Common myeloid progenitor, CD34-positive (primary cell): ENCODE results near the gene CNTRL.

Source experiments
- CTCF ChIA-PET: fragments of 350-600 bp; sonication (Branson Sonifier 250); formaldehyde crosslinking; loops from one replicate; lab custom pipeline; 2021; ENCODE audit warnings: antibody characterized with exemption; lab: Charles Lee
- POLR2A ChIA-PET: fragments of 350-600 bp; sonication (Branson Sonifier 250); formaldehyde crosslinking; loops from one replicate; lab custom pipeline; 2021; ENCODE audit warnings: antibody characterized with exemption; lab: Charles Lee
- DNase-seq, 3 donors: peaks; one replicate each; pipeline versions ENCODE4 v3.0.0 to v3.0.0-alpha.2; 2013
- H3K27ac ChIP-seq, 2 experiments: 1 replicate in 1 of 2; 2 replicates in 1 of 2; pipeline ENCODE4 v1.7.0; 2013; ENCODE audit warnings: inconsistent platforms in 2 of 2, low read length in 2 of 2, mild to moderate bottlenecking in 2 of 2, low read depth in 1 of 2, moderate library complexity in 1 of 2; ENCODE audit not compliant: severe bottlenecking in 2 of 2, insufficient read depth in 1 of 2, poor library complexity in 1 of 2
- H3K27me3 ChIP-seq, 5 experiments: replicated peaks in 2 of 5; 1 replicate in 3 of 5; 2 replicates in 2 of 5; pipeline versions ENCODE4 v1.6.1 to v1.7.0; 2013; ENCODE audit warnings: low read length in 4 of 5, mild to moderate bottlenecking in 2 of 5, moderate library complexity in 2 of 5, inconsistent platforms in 1 of 5; ENCODE audit not compliant: insufficient read depth in 5 of 5, control insufficient read depth in 4 of 5
- H3K36me3 ChIP-seq, 4 experiments: 1 replicate in 2 of 4; 2 replicates in 2 of 4; pipeline versions ENCODE4 v1.6.1 to v1.7.0; 2013; ENCODE audit warnings: low read length in 3 of 4, control low read depth in 1 of 4, mild to moderate bottlenecking in 1 of 4; ENCODE audit not compliant: control insufficient read depth in 4 of 4, insufficient read depth in 4 of 4
- H3K4me1 ChIP-seq, 4 experiments: 1 replicate in 3 of 4; 2 replicates in 1 of 4; pipeline versions ENCODE4 v1.6.1 to v1.7.1; 2013; ENCODE audit warnings: low read length in 3 of 4, mild to moderate bottlenecking in 3 of 4, control low read depth in 1 of 4, inconsistent platforms in 1 of 4, moderate library complexity in 1 of 4; ENCODE audit not compliant: control insufficient read depth in 4 of 4, insufficient read depth in 4 of 4; ENCODE audit errors: control extremely low read depth in 1 of 4
- H3K4me3 ChIP-seq, 7 experiments: 1 replicate in 4 of 7; 2 replicates in 3 of 7; pipeline versions ENCODE4 v1.5.1 to v1.7.0; 2013; ENCODE audit warnings: mild to moderate bottlenecking in 7 of 7, low read length in 6 of 7, moderate library complexity in 6 of 7, inconsistent platforms in 2 of 7, low read depth in 2 of 7, control low read depth in 1 of 7; ENCODE audit not compliant: insufficient read depth in 4 of 7, control insufficient read depth in 1 of 7; ENCODE audit errors: extremely low read depth in 1 of 7
- H3K9me3 ChIP-seq, 5 experiments: 1 replicate in 4 of 5; 2 replicates in 1 of 5; pipeline versions ENCODE4 v1.6.1 to v1.7.1; 2013; ENCODE audit warnings: low read length in 4 of 5, mild to moderate bottlenecking in 2 of 5, inconsistent platforms in 1 of 5, low read depth in 1 of 5, moderate library complexity in 1 of 5; ENCODE audit not compliant: control insufficient read depth in 4 of 5, insufficient read depth in 2 of 5; ENCODE audit errors: control extremely low read depth in 1 of 5
- WGBS: methylation state at CpG from one replicate; pipeline ENCODE4 v1.1.5; 2013; ENCODE audit not compliant: insufficient coverage; 5-methylcytosine and 5-hydroxymethylcytosine counted together

The CNTRL gene

DNA sequence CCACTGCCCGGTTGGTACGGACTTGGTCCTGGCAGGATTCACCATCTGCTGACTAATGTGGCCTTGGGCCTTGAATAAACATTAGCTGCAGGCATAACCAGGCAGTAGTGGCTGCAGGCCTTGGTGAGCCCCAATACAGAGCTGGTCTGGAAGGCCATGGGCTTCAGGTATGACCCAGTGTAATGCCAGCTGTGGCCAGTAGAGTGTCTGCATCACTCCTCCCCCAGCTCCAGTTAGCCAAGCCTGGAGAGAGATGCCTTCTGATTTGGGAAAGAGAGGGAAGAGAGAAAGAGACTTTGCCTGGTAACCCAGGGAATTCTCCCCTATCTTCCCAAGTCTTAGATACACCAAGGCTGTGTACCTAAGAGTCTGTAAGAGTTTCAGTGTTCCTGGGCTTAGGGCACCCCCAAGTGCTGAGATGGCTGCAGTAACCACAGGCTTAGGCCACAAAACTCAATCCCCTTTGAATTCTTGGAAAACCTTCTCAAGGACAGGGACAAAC, 19.1 kb upstream of the CNTRL start:
- POLR2A ChIA-PET = no interaction called here

DNA sequence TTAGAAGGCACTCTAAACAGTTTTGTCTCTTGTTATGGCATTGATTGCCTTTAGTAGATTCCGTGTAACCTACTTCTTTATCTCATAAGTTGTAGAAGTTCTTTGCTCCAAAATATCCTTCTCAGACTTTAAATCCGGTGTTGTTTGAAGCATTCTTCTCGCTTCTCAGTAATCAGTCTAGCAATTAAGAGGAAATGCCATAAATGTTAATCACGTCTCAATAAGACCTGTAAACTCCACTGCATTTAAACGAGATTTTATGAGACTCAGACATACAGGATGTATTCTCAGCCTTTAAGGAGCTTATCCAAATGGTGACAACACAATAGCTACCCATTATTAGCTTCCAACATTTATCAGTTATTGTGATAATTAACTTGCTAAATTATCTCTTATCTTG, 16.9 kb upstream of the CNTRL start:
- H3K36me3 ChIP-seq = peaks cover 0 to 5% (median 1%) of the 10 kb centered on the region in 4 experiments
- H3K4me1 ChIP-seq = peaks cover 0 to 14% (median 7%) of the 10 kb centered on the region in 4 experiments
- 84% methylated on average over 4 of the region's 5 CpGs for WGBS
- ChIA-PET POLR2A (no interaction called here), CTCF (interaction anchor here (1.4 to 4.9 kb wide), 4 partner anchors 10 to 301 kb away, joined by 3 to 56 read pairs (median 5); no protein-coding TSS in a partner anchor)
- no peaks in the 10 kb centered on the region for H3K27me3 ChIP-seq
- H3K4me3 ChIP-seq = no peak overlapping the region
- no peak overlapping the region for H3K27ac ChIP-seq
- H3K9me3 ChIP-seq = no peaks in the 10 kb centered on the region
- no peak for DNase-seq

More for the DNA sequence above, 19.1 kb upstream of the CNTRL start:
- H3K4me3 ChIP-seq = no peak overlapping the region
- no peak for DNase-seq
- CTCF ChIA-PET = interaction anchor here (1.1 kb wide), 1 partner anchor 13 kb away, joined by 3 read pairs; no protein-coding TSS in a partner anchor
- H3K4me1 ChIP-seq = peaks cover 0 to 3% (median 1%) of the 10 kb centered on the region in 4 experiments
- 96% methylated on average over 2 of the region's 2 CpGs for WGBS
- H3K27ac ChIP-seq = no peak overlapping the region
- no peaks in the 10 kb centered on the region for H3K27me3 ChIP-seq
- H3K9me3 ChIP-seq = no peaks in the 10 kb centered on the region
- H3K36me3 ChIP-seq = peaks cover 0 to 5% (median 1%) of the 10 kb centered on the region in 4 experiments

DNA sequence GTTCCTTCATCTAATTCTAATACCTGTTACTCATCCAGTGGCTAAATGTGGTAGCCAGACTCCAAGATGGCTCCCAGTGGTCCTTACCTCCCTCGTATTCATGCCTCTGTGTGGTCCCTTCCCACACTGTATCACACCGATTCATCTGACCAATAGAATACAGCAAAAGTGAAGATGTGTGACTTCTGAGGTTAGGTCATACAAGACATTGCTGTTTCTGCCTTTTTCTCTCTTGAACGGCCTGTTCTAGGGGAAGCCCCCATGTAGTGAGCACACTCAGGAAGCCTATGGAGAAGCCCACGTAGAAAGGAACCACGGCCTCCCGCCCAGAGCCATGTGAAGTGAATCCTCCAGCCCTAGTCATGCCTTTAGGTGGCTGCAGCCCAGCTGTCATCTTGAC, 15.2 kb upstream of the CNTRL start:
- H3K27me3 ChIP-seq = no peaks in the 10 kb centered on the region
- no peaks in the 10 kb centered on the region for H3K9me3 ChIP-seq
- peaks cover 0 to 5% (median 1%) of the 10 kb centered on the region in 4 experiments for H3K36me3 ChIP-seq
- POLR2A ChIA-PET = interaction anchor here (0.6 kb wide), 1 partner anchor 130 kb away, joined by 4 read pairs; no protein-coding TSS in a partner anchor
- H3K27ac ChIP-seq = no peak overlapping the region
- WGBS = 82% methylated on average over 6 of the region's 6 CpGs
- DNase-seq = no peak
- CTCF ChIA-PET = interaction anchor here (0.8 to 4.9 kb wide), 19 partner anchors 8 to 324 kb away, joined by 3 to 56 read pairs (median 4); partner anchors contain the start of gene C5
- peaks cover 0 to 14% (median 7%) of the 10 kb centered on the region in 4 experiments for H3K4me1 ChIP-seq
- no peak overlapping the region for H3K4me3 ChIP-seq

DNA sequence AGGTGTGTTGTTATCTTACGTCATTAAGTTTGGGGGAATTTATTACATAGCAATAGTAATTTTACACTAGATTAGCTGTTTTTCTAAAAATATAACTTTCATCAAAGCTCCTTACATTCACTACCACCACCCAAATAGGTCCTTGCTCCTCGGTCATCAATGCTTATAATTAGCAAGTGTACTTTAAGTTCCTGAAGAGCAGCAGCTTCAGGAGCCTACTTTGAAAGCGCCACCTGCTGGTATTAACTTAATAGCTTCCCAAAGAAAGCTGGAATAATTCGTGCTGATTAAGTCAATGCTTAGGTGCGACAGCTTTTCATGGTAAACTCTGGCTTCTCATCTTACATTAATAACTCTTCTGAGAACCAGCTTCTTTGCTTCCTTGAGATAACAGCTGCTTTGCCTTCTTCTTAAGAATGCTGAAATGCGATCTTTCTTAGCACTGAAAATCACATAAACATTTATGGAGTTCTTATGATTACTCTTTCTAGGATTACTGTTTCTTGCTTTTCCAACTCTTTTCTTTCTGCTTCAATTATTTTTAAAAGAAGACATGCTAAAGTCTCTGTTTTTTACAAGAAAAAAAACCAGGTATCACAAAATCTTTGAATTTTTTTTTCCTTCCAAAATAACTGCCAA, 14.6 kb upstream of the CNTRL start:
- Histone ChIP-seq H3K9me3 (no peaks in the 10 kb centered on the region), H3K27ac (no peak overlapping the region), H3K4me3 (peak overlapping the region in 1 of 7 experiments; percentile 46), H3K4me1 (peaks cover 0 to 14% (median 7%) of the 10 kb centered on the region in 4 experiments), H3K27me3 (no peaks in the 10 kb centered on the region), H3K36me3 (peaks cover 0 to 2% (median under 1%) of the 10 kb centered on the region in 4 experiments)
- ChIA-PET CTCF (interaction anchor here (0.8 to 4.9 kb wide), 18 partner anchors 8 to 325 kb away, joined by 3 to 56 read pairs (median 4); partner anchors contain the start of gene C5), POLR2A (interaction anchor here (0.6 kb wide), 1 partner anchor 131 kb away, joined by 4 read pairs; no protein-coding TSS in a partner anchor)
- peak; percentile 75 to 79 (median 78) for DNase-seq
- 7% methylated on average over 3 of the region's 6 CpGs for WGBS

DNA sequence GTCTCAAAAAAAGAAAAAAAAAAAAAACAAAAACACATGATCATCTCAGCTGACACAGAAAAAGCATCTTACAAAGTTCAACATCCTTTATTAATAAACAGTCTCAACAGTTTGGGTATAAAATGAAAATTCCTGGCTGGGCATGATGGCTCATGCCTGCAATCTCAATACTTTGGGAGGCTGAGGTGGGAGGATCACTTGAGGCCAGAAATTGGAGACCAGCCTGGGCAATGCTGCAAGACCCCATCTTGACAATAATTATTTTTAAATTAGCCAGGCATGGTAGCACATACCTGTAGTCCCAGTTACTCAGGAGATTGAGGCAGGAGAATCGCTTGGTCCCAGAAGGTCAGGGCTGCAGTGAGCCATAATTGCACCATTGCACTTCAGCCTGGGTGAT, 7.9 kb upstream of the CNTRL start:
- no peaks in the 10 kb centered on the region for H3K36me3 ChIP-seq
- H3K27me3 ChIP-seq = no peaks in the 10 kb centered on the region
- H3K27ac ChIP-seq = no peak overlapping the region
- peaks cover 0 to 3% (median 0%) of the 10 kb centered on the region in 5 experiments for H3K9me3 ChIP-seq
- WGBS = 89% methylated on average over 1 of the region's 1 CpG
- ChIA-PET POLR2A (no interaction called here), CTCF (interaction anchor here (0.6 kb wide), 1 partner anchor 703 kb away, joined by 3 read pairs; no protein-coding TSS in a partner anchor)
- no peak for DNase-seq
- peaks cover 0 to 17% (median 5%) of the 10 kb centered on the region in 4 experiments for H3K4me1 ChIP-seq
- no peak overlapping the region for H3K4me3 ChIP-seq

DNA sequence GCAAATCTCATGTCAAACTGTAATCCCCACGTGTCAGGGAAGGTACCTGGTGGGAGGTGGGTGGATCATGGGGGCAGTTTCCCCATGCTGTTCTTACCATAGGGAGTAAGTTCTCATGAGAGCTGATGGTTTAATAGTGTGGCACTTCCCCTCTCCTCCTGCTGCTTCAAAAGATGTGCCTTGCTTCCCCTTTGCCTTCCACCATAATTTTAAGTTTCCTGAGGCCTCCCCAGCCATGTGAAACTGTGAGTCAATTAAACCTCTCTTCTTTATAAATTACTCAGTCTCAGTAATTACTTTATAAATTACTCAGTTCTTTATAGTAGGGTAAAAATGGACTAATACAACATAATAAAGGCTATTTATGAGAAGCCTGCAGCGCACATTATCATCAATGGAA, 7.1 kb upstream of the CNTRL start:
- H3K36me3 ChIP-seq = no peaks in the 10 kb centered on the region
- H3K4me3 ChIP-seq = no peak overlapping the region
- H3K9me3 ChIP-seq = peaks cover 0 to 3% (median 0%) of the 10 kb centered on the region in 5 experiments
- POLR2A ChIA-PET = no interaction called here
- WGBS = no CpG with 5 or more reads among the region's 2 CpGs
- no peak overlapping the region for H3K27ac ChIP-seq
- H3K4me1 ChIP-seq = peaks cover 2 to 18% (median 8%) of the 10 kb centered on the region in 4 experiments
- no peaks in the 10 kb centered on the region for H3K27me3 ChIP-seq
- CTCF ChIA-PET = interaction anchor here (0.9 to 6.5 kb wide), 2 partner anchors 7 to 107 kb away, joined by 3 to 56 read pairs; no protein-coding TSS in a partner anchor
- no peak for DNase-seq
